HCT116 (cell line): ENCODE results near the gene PRRX2.

Source experiments
- ATF3 ChIP-seq: IDR thresholded peaks from 2 replicates; pipeline ENCODE4 v1.6.1; 2012
- CBX3 ChIP-seq: IDR thresholded peaks from 2 replicates; pipeline ENCODE4 v1.6.1; 2012; ENCODE audit warnings: low read depth
- EZH2 ChIP-seq: fragments of 200-600 bp; sonication (generic); IDR thresholded peaks from 2 replicates; pipeline ENCODE4 v1.6.1; 2017; ENCODE audit warnings: antibody characterized with exemption, mixed run types
- EZH2phosphoT487 ChIP-seq: fragments of 200-600 bp; IDR thresholded peaks from 2 replicates; pipeline ENCODE4 v1.6.1; 2018; ENCODE audit warnings: antibody characterized with exemption, borderline replicate concordance
- JUND ChIP-seq: IDR thresholded peaks from 2 replicates; pipeline ENCODE4 v1.6.1; 2012
- POLR2A ChIP-seq: IDR thresholded peaks from 2 replicates; pipeline ENCODE4 v1.7.0; 2011; ENCODE audit warnings: borderline replicate concordance; ENCODE audit not compliant: insufficient read depth, insufficient read length; ENCODE audit errors: extremely low read depth
- POLR2AphosphoS5 ChIP-seq: IDR thresholded peaks from 2 replicates; pipeline ENCODE4 v1.6.1; 2011; ENCODE audit warnings: mild to moderate bottlenecking, low read depth, low read length, moderate library complexity
- RAD21 ChIP-seq: IDR thresholded peaks from 2 replicates; pipeline ENCODE4 v1.6.1; 2012; ENCODE audit warnings: low read depth, mild to moderate bottlenecking
- SIN3A ChIP-seq: IDR thresholded peaks from 2 replicates; pipeline ENCODE4 v1.6.1; 2012; ENCODE audit warnings: low read depth
- SP1 ChIP-seq: IDR thresholded peaks from 2 replicates; pipeline ENCODE4 v1.6.1; 2012; ENCODE audit warnings: low read depth
- ZNF274 ChIP-seq: fragments of 200-500 bp; sonication (Bioruptor generic); IDR thresholded peaks from 2 replicates; pipeline ENCODE4 v1.6.1; 2014; ENCODE audit warnings: mild to moderate bottlenecking, low read depth, low read length, inconsistent platforms
- TF ChIP-seq, protein P1 (sequence below), 3 experiments: fragments of 200-600 bp in 1 of 3; sonication (generic) in 1 of 3; IDR thresholded peaks in 2 of 3; conservative IDR thresholded peaks in 1 of 3; 2 replicates each; pipeline ENCODE4 v1.5.1; 2012 to 2017; ENCODE audit warnings: low read depth in 2 of 3, low read length in 2 of 3, antibody characterized with exemption in 1 of 3, borderline replicate concordance in 1 of 3, control low read depth in 1 of 3, mild to moderate bottlenecking in 1 of 3, mixed read lengths in 1 of 3, mixed run types in 1 of 3, moderate library complexity in 1 of 3; ENCODE audit not compliant: insufficient read depth in 1 of 3
- TF ChIP-seq, protein P2 (sequence below): IDR thresholded peaks from 2 replicates; pipeline ENCODE4 v1.6.1; 2012
- TF ChIP-seq, protein P3 (sequence below): IDR thresholded peaks from 2 replicates; pipeline ENCODE4 v1.6.1; 2012; ENCODE audit warnings: low read depth

DNA sequence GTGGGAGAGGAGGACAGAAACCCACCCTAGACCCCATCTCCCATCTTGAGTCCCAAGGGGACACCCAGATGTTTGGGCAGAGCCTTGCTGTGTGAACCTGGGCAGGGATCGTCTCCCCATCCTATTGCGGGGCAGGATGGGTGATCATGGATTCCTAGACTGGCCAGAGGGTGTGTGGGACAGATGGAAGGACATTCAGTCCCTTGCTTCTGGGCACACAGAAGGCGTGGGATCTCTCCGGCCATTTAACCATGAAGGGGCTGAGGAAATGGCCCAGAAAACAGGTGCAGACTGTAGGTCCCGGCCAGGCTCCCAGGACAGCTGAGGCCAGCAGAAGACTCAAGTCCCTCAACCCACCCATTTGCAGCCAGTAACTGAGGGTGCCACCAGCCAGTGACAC is 57.5 kb downstream of the PRRX2 start:
- TF ChIP-seq, protein P1, sequence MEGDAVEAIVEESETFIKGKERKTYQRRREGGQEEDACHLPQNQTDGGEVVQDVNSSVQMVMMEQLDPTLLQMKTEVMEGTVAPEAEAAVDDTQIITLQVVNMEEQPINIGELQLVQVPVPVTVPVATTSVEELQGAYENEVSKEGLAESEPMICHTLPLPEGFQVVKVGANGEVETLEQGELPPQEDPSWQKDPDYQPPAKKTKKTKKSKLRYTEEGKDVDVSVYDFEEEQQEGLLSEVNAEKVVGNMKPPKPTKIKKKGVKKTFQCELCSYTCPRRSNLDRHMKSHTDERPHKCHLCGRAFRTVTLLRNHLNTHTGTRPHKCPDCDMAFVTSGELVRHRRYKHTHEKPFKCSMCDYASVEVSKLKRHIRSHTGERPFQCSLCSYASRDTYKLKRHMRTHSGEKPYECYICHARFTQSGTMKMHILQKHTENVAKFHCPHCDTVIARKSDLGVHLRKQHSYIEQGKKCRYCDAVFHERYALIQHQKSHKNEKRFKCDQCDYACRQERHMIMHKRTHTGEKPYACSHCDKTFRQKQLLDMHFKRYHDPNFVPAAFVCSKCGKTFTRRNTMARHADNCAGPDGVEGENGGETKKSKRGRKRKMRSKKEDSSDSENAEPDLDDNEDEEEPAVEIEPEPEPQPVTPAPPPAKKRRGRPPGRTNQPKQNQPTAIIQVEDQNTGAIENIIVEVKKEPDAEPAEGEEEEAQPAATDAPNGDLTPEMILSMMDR (IDR thresholded peaks at IDR 0.05 in 2 of 3, conservative IDR thresholded peaks at IDR 0.05 in 1 of 3; ENCODE audit: borderline replicate concordance in 1 of 3, insufficient read depth in 1 of 3, low read depth in 2 of 3, low read length in 2 of 3): no peak
- TF ChIP-seq, protein P2, sequence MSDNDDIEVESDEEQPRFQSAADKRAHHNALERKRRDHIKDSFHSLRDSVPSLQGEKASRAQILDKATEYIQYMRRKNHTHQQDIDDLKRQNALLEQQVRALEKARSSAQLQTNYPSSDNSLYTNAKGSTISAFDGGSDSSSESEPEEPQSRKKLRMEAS: no peak
- TF ChIP-seq SIN3A (no peak), POLR2A (no peak), JUND (no peak), SP1 (no peak), RAD21 (no peak), CBX3 (no peak), ZNF274 (no peak), EZH2 (no peak), POLR2AphosphoS5 (no peak), ATF3 (no peak), EZH2phosphoT487 (no peak)
- TF ChIP-seq, protein P3, sequence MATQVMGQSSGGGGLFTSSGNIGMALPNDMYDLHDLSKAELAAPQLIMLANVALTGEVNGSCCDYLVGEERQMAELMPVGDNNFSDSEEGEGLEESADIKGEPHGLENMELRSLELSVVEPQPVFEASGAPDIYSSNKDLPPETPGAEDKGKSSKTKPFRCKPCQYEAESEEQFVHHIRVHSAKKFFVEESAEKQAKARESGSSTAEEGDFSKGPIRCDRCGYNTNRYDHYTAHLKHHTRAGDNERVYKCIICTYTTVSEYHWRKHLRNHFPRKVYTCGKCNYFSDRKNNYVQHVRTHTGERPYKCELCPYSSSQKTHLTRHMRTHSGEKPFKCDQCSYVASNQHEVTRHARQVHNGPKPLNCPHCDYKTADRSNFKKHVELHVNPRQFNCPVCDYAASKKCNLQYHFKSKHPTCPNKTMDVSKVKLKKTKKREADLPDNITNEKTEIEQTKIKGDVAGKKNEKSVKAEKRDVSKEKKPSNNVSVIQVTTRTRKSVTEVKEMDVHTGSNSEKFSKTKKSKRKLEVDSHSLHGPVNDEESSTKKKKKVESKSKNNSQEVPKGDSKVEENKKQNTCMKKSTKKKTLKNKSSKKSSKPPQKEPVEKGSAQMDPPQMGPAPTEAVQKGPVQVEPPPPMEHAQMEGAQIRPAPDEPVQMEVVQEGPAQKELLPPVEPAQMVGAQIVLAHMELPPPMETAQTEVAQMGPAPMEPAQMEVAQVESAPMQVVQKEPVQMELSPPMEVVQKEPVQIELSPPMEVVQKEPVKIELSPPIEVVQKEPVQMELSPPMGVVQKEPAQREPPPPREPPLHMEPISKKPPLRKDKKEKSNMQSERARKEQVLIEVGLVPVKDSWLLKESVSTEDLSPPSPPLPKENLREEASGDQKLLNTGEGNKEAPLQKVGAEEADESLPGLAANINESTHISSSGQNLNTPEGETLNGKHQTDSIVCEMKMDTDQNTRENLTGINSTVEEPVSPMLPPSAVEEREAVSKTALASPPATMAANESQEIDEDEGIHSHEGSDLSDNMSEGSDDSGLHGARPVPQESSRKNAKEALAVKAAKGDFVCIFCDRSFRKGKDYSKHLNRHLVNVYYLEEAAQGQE: no peak
